Liver (tissue), 9 donors: ENCODE measurements around the gene TMEM45B. TPM values are rescaled to one million over a fixed set of nuclear protein-coding genes. Genes with fewer than 3 reads are reported as not detected.

Experiments used
- DNase-seq: peaks from one replicate; pipeline ENCODE4 v3.0.0-alpha.2; 2017; ENCODE audit warnings: low spot score
- H3K27ac ChIP-seq, 2 donors: one replicate each; pipeline ENCODE4 v1.7.0; 2013; ENCODE audit warnings: inconsistent platforms in 2 of 2, low read length in 2 of 2, control low read depth in 1 of 2, low read depth in 1 of 2, mild to moderate bottlenecking in 1 of 2
- H3K27me3 ChIP-seq, 4 donors: one replicate each; pipeline versions ENCODE4 v1.6.1 to v1.7.0; 2013; ENCODE audit warnings: low read length in 3 of 4, inconsistent platforms in 1 of 4, mild to moderate bottlenecking in 1 of 4, moderate library complexity in 1 of 4; ENCODE audit not compliant: control insufficient read depth in 4 of 4, insufficient read depth in 4 of 4
- H3K36me3 ChIP-seq, 4 donors: one replicate each; pipeline versions ENCODE4 v1.6.1 to v1.7.0; 2013; ENCODE audit warnings: low read length in 3 of 4, mild to moderate bottlenecking in 3 of 4, low read depth in 1 of 4, moderate library complexity in 1 of 4; ENCODE audit not compliant: control insufficient read depth in 4 of 4, insufficient read depth in 3 of 4
- H3K4me1 ChIP-seq, 4 donors: one replicate each; pipeline versions ENCODE4 v1.6.1 to v1.7.0; 2013; ENCODE audit warnings: low read length in 3 of 4, mild to moderate bottlenecking in 3 of 4, moderate library complexity in 1 of 4; ENCODE audit not compliant: control insufficient read depth in 4 of 4, insufficient read depth in 4 of 4
- H3K4me3 ChIP-seq, 3 donors: one replicate each; pipeline versions ENCODE4 v1.6.1 to v1.7.0; 2013; ENCODE audit warnings: low read length in 3 of 3, control low read depth in 1 of 3, low read depth in 1 of 3, mild to moderate bottlenecking in 1 of 3
- H3K9ac ChIP-seq, 2 donors: one replicate each; pipeline ENCODE4 v1.7.0; 2013; ENCODE audit warnings: low read length in 2 of 2, mild to moderate bottlenecking in 2 of 2, moderate library complexity in 2 of 2, control low read depth in 1 of 2, low read depth in 1 of 2
- H3K9me3 ChIP-seq, 4 donors: one replicate each; pipeline versions ENCODE4 v1.6.1 to v1.7.0; 2013; ENCODE audit warnings: low read length in 3 of 4; ENCODE audit not compliant: control insufficient read depth in 4 of 4
- CTCF ChIP-seq: fragments of 150-350 bp; IDR thresholded peaks from 2 replicates; pipeline ENCODE4 v1.5.1; 2017; ENCODE audit warnings: improper control_type of control experiment, low read depth, low read length; ENCODE audit not compliant: missing input control
- EGR1 ChIP-seq, 2 donors: IDR thresholded peaks; 2 replicates each; pipeline ENCODE4 v1.6.1; 2016 to 2018; ENCODE audit warnings: antibody characterized with exemption in 2 of 2, low read depth in 2 of 2
- FOXA1 ChIP-seq: IDR thresholded peaks from 2 replicates; pipeline ENCODE4 v1.6.1; 2016; ENCODE audit warnings: antibody characterized with exemption
- FOXA2 ChIP-seq: IDR thresholded peaks from 2 replicates; pipeline ENCODE4 v1.6.1; 2016; ENCODE audit warnings: antibody characterized with exemption
- GABPA ChIP-seq, 2 donors: IDR thresholded peaks in 1 of 2; conservative IDR thresholded peaks in 1 of 2; 2 replicates each; pipeline ENCODE4 v1.6.1; 2016; ENCODE audit warnings: antibody characterized with exemption in 2 of 2, mild to moderate bottlenecking in 1 of 2, moderate library complexity in 1 of 2
- HNF4A ChIP-seq, 2 donors: conservative IDR thresholded peaks; 2 replicates each; pipeline ENCODE4 v1.6.1; 2016; ENCODE audit warnings: antibody characterized with exemption in 2 of 2, mild to moderate bottlenecking in 2 of 2
- HNF4G ChIP-seq: IDR thresholded peaks from 2 replicates; pipeline ENCODE4 v1.6.1; 2016; ENCODE audit warnings: antibody characterized with exemption
- JUND ChIP-seq, 2 donors: IDR thresholded peaks; 2 replicates each; pipeline ENCODE4 v1.6.1; 2016; ENCODE audit warnings: antibody characterized with exemption in 2 of 2
- NR2F2 ChIP-seq: IDR thresholded peaks from 2 replicates; pipeline ENCODE4 v1.6.1; 2016; ENCODE audit warnings: antibody characterized with exemption
- RAD21 ChIP-seq, 2 donors: IDR thresholded peaks; 2 replicates each; pipeline ENCODE4 v1.6.1; 2016; ENCODE audit warnings: antibody characterized with exemption in 2 of 2, mild to moderate bottlenecking in 2 of 2
- REST ChIP-seq: IDR thresholded peaks from 2 replicates; pipeline ENCODE4 v1.6.1; 2016; ENCODE audit warnings: antibody characterized with exemption, mild to moderate bottlenecking
- YY1 ChIP-seq: IDR thresholded peaks from 2 replicates; pipeline ENCODE4 v1.6.1; 2016; ENCODE audit warnings: antibody characterized with exemption, mild to moderate bottlenecking
- ZBTB33 ChIP-seq: IDR thresholded peaks from 2 replicates; pipeline ENCODE4 v1.6.1; 2016; ENCODE audit warnings: antibody characterized with exemption
- WGBS: extraction: QIAGEN DNeasy Blood & Tissue Kit; methylation state at CpG from one replicate; pipeline ENCODE4 v1.1.7; 2013; 5-methylcytosine and 5-hydroxymethylcytosine counted together
- polyA plus RNA-seq, 2 donors: library from polyadenylated mRNA; stranded (reverse) in 1 of 2; unstranded in 1 of 2; fragments of 200-250 nt in 1 of 2; fragments of >200 nt in 1 of 2; fragmentation: Nextera tagmentation in 1 of 2; extraction: Ambion mirVana in 1 of 2; gene quantifications; one replicate each; pipeline versions ENCODE4 v1.2.1 to v1.2.3, GENCODE V29; 2013 to 2015
- total RNA-seq, 2 donors: library from RNA; depleted of rRNA; stranded (reverse); fragments of >200 nt; gene quantifications; one replicate each; pipeline ENCODE4 v1.2.3, GENCODE V29; 2014
- TF ChIP-seq, protein P1 (sequence below): IDR thresholded peaks from 2 replicates; pipeline ENCODE4 v1.6.1; 2016; ENCODE audit warnings: antibody characterized with exemption
- TF ChIP-seq, protein P2 (sequence below): IDR thresholded peaks from 2 replicates; pipeline ENCODE4 v1.6.1; 2016; ENCODE audit warnings: antibody characterized with exemption
- donor health status: healthy.
- donor health status: healthy.
- donor health status: healthy.
- donor health status: healthy.
- donor health status: healthy.

TMEM45B gene
- total and polyA plus RNA-seq, 4 donors: 5.5 to 23.7 (median 6.7) TPM

- H3K27ac ChIP-seq: no peak overlapping the region
- no peak overlapping the region for H3K4me3 ChIP-seq
- no peaks in the 10 kb centered on the region for H3K36me3 ChIP-seq
- no peak for DNase-seq
- peaks cover 0 to 17% (median 9%) of the 10 kb centered on the region in 4 donors for H3K4me1 ChIP-seq
- no peaks in the 10 kb centered on the region for H3K9me3 ChIP-seq
- H3K27me3 ChIP-seq: no peaks in the 10 kb centered on the region
- no peak overlapping the region for H3K9ac ChIP-seq
- 95% methylated on average over 15 of the region's 15 CpGs for WGBS
- TF ChIP-seq HNF4G: no peak
- TF ChIP-seq JUND (IDR thresholded peaks at IDR 0.05): no peak
- no peak for TF ChIP-seq RAD21 (IDR thresholded peaks at IDR 0.05)
- TF ChIP-seq CTCF: no peak
- TF ChIP-seq FOXA2: no peak
- TF ChIP-seq REST: no peak
- TF ChIP-seq, protein P1, sequence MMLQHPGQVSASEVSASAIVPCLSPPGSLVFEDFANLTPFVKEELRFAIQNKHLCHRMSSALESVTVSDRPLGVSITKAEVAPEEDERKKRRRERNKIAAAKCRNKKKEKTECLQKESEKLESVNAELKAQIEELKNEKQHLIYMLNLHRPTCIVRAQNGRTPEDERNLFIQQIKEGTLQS: no peak
- TF ChIP-seq GABPA (IDR thresholded peaks at IDR 0.05 in 1 of 2, conservative IDR thresholded peaks at IDR 0.05 in 1 of 2): no peak
- no peak for TF ChIP-seq FOXA1
- no peak for TF ChIP-seq HNF4A (conservative IDR thresholded peaks at IDR 0.05)
- no peak for TF ChIP-seq ZBTB33
- TF ChIP-seq YY1: no peak
- TF ChIP-seq, protein P2, sequence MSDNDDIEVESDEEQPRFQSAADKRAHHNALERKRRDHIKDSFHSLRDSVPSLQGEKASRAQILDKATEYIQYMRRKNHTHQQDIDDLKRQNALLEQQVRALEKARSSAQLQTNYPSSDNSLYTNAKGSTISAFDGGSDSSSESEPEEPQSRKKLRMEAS: no peak
- no peak for TF ChIP-seq EGR1 (IDR thresholded peaks at IDR 0.05; ENCODE audit: low read depth in 2 of 2)
- TF ChIP-seq NR2F2: no peak
Observed at GRCh38 chr11:129849447-129850130, 33.9 kb downstream of the TMEM45B start.
